K562 (cell line): ENCODE results near the gene THSD8. TPM values are rescaled to one million over a fixed set of nuclear protein-coding genes. Genes with fewer than 3 reads are reported as not detected.

ENCODE experiments used
- CCNT2 ChIP-seq: IDR thresholded peaks from 2 replicates; pipeline ENCODE4 v1.6.1; 2011; ENCODE audit warnings: borderline replicate concordance, low read depth, mild to moderate bottlenecking, moderate library complexity, mixed read lengths, low read length; ENCODE audit not compliant: insufficient read length; ENCODE audit errors: extremely low read depth
- FOXP4 ChIP-seq: sonication (generic); formaldehyde crosslinking; IDR thresholded peaks from 2 replicates; pipeline ENCODE4 v1.8.0; 2022; ENCODE audit warnings: mild to moderate bottlenecking, missing genetic modification reagents, borderline replicate concordance
- GATAD2A ChIP-seq: fragments of 450-650 bp; IDR thresholded peaks from 2 replicates; pipeline ENCODE4 v1.6.1; 2017
- HDGF ChIP-seq: fragments of 450-650 bp; IDR thresholded peaks from 2 replicates; pipeline ENCODE4 v1.6.1; 2016
- HNRNPH1 ChIP-seq: fragments of 200-400 bp; formaldehyde crosslinking; optimal IDR thresholded peaks from 2 replicates; pipeline ENCODE3; 2017; ENCODE audit warnings: low read depth, mild to moderate bottlenecking, low read length, moderate library complexity
- RREB1 ChIP-seq: fragments of 250-450 bp; sonication (Bioruptor Pico); IDR thresholded peaks from 2 replicates; pipeline ENCODE4 v1.4.0; 2020
- TAF7 ChIP-seq: fragments of 450-650 bp; IDR thresholded peaks from 2 replicates; pipeline ENCODE4 v1.6.1; 2016; ENCODE audit warnings: missing genetic modification characterization, missing compliant biosample characterization
- TOE1 ChIP-seq, 2 experiments: fragments of 450-650 bp in 1 of 2; sonication (generic) in 1 of 2; formaldehyde crosslinking in 1 of 2; IDR thresholded peaks; 2 replicates each; pipeline versions ENCODE4 v1.7.1 to v1.8.0; 2016 to 2022; ENCODE audit warnings: borderline replicate concordance in 2 of 2, mild to moderate bottlenecking in 2 of 2, antibody characterized with exemption in 1 of 2, inconsistent platforms in 1 of 2, low read depth in 1 of 2, missing genetic modification reagents in 1 of 2, moderate library complexity in 1 of 2
- U2AF1 ChIP-seq: fragments of 200-400 bp; formaldehyde crosslinking; optimal IDR thresholded peaks from 2 replicates; pipeline ENCODE3; 2017; ENCODE audit warnings: mild to moderate bottlenecking, low read depth, low read length, moderate library complexity
- U2AF2 ChIP-seq: fragments of 200-400 bp; formaldehyde crosslinking; optimal IDR thresholded peaks from 2 replicates; pipeline ENCODE3; 2017; ENCODE audit warnings: low read depth, mild to moderate bottlenecking, low read length
- ZKSCAN3 ChIP-seq: fragments of 250-450 bp; sonication (Bioruptor Pico); IDR thresholded peaks from 2 replicates; pipeline ENCODE4 v1.4.0; 2020
- ZNF740 ChIP-seq, 3 experiments: fragments of 200-800 bp in 1 of 3; sonication (Bioruptor generic) in 1 of 3; sonication (generic) in 1 of 3; formaldehyde crosslinking in 1 of 3; IDR thresholded peaks; 2 replicates each; pipeline versions ENCODE4 v1.6.1 to v1.8.0; 2016 to 2022; ENCODE audit warnings: mild to moderate bottlenecking in 2 of 3, missing compliant biosample characterization in 2 of 3, missing genetic modification characterization in 2 of 3, missing genetic modification reagents in 1 of 3
- ZNF778 ChIP-seq: fragments of 450-650 bp; formaldehyde crosslinking; IDR thresholded peaks from 2 replicates; pipeline ENCODE4 v1.4.0; 2020; ENCODE audit warnings: mild to moderate bottlenecking, moderate library complexity
- polyA plus RNA-seq, 8 experiments: library from polyadenylated mRNA; depleted of rRNA in 4 of 8; stranded (reverse) in 5 of 8; unstranded in 3 of 8; fragments of >200 nt; fragmentation: Nextera tagmentation in 2 of 8; fragmentation: Illumina TruSeq in 1 of 8; extraction: Ambion mirVana in 2 of 8; extraction: Trizol in 1 of 8; gene quantifications; 2 replicates each; pipeline versions ENCODE4 v1.2.1 to v1.2.3, GENCODE V29; 2011 to 2014; ENCODE audit warnings: inconsistent platforms in 1 of 8, missing spikeins in 1 of 8
- total RNA-seq, 7 experiments: library from RNA; depleted of rRNA in 6 of 7; stranded (reverse); fragments of >200 nt in 6 of 7; fragmentation: Illumina TruSeq in 2 of 7; extraction: Trizol in 2 of 7; gene quantifications; 2 replicates each; pipeline versions ENCODE4 v1.2.1 to v1.2.3, GENCODE V29; 2011 to 2021; ENCODE audit warnings: low replicate concordance in 1 of 7

THSD8 gene
- total and polyA plus RNA-seq, 9 of the 15 experiments (the other 6 are each of a cell fraction or from before 2014, with no cell fraction given) = 8.4 to 42.4 (median 19.9) TPM; not detected in 2

GRCh38 chr19:12782424-12783290 is 19.2 kb upstream of the THSD8 start (continued):
- TF ChIP-seq GATAD2A (peak; percentile 100), ZNF740 (CRISPR knock-in tag; IDR thresholded peaks at IDR 0.05) (peak; percentile 99), ZNF740 (tag; IDR thresholded peaks at IDR 0.05) (peak in 1 of 2 experiments; percentile 97; a peak in 2 of 4 replicates), HNRNPH1 (no peak), ZKSCAN3 (CRISPR knock-in tag) (no peak), ZNF778 (no peak), TOE1 (IDR thresholded peaks at IDR 0.05; ENCODE audit: borderline replicate concordance) (peak; percentile 66; the same call in 1 of the 2 replicates), TOE1 (CRISPR knock-in tag; IDR thresholded peaks at IDR 0.05; ENCODE audit: borderline replicate concordance, low read depth) (no peak), CCNT2 (peak; percentile 96), U2AF2 (no peak), HDGF (no peak), TAF7 (tag) (no peak), FOXP4 (CRISPR knock-in tag) (no peak), U2AF1 (no peak), RREB1 (CRISPR knock-in tag) (no peak; the same call in 1 of the 2 replicates)
